Neural progenitor cell (in vitro differentiated cells): Measurements from ENCODE around the gene METTL21C. TPM values are rescaled to one million over a fixed set of nuclear protein-coding genes. Genes with fewer than 3 reads are reported as not detected.

ENCODE experiments used
- DNase-seq: peaks from one replicate; pipeline ENCODE4 v3.0.0-alpha.2; 2016; ENCODE audit warnings: low spot score
- H2AFZ ChIP-seq: fragments of 200-600 bp; sonication (generic); replicated peaks from 2 replicates; pipeline ENCODE4 v1.6.1; 2016; ENCODE audit warnings: antibody characterized with exemption
- H3F3A ChIP-seq: fragments of 200-600 bp; sonication (generic); 2 replicates; pipeline ENCODE4 v1.6.1; 2016; ENCODE audit warnings: antibody characterized with exemption, low read depth
- H3K27ac ChIP-seq: fragments of 200-600 bp; sonication (generic); 2 replicates; pipeline ENCODE4 v1.5.1; 2016; ENCODE audit warnings: mild to moderate bottlenecking
- H3K27me3 ChIP-seq: fragments of 200-600 bp; sonication (generic); 2 replicates; pipeline ENCODE4 v1.6.1; 2016; ENCODE audit warnings: mild to moderate bottlenecking, moderate library complexity
- H3K36me3 ChIP-seq: fragments of 200-600 bp; sonication (generic); 2 replicates; pipeline ENCODE4 v1.5.1; 2016
- H3K4me1 ChIP-seq: fragments of 200-600 bp; sonication (generic); 2 replicates; pipeline ENCODE4 v1.6.1; 2016; ENCODE audit warnings: mixed run types
- H3K4me2 ChIP-seq: fragments of 200-600 bp; sonication (generic); 2 replicates; pipeline ENCODE4 v1.6.1; 2016
- H3K4me3 ChIP-seq: fragments of 200-600 bp; sonication (generic); 2 replicates; pipeline ENCODE4 v1.5.1; 2016
- H3K79me2 ChIP-seq: fragments of 200-600 bp; sonication (generic); 2 replicates; pipeline ENCODE4 v1.6.1; 2016; ENCODE audit warnings: low read depth
- H3K9ac ChIP-seq: fragments of 200-600 bp; sonication (generic); 2 replicates; pipeline ENCODE4 v1.6.1; 2016
- H3K9me3 ChIP-seq: fragments of 200-600 bp; sonication (generic); 2 replicates; pipeline ENCODE4 v1.5.1; 2016; ENCODE audit warnings: low read depth
- H4K20me1 ChIP-seq: fragments of 200-600 bp; sonication (generic); 2 replicates; pipeline ENCODE4 v1.6.1; 2016; ENCODE audit warnings: low read depth
- H3K27ac Mint-ChIP-seq: 3 replicates; pipeline ENCODE4 v1.8.0; 2021; ENCODE audit warnings: mixed read lengths
- H3K27me3 Mint-ChIP-seq: 2 replicates; pipeline ENCODE4 v1.8.0; 2022; ENCODE audit warnings: low read depth, mild to moderate bottlenecking, inconsistent platforms, moderate library complexity, mixed read lengths; ENCODE audit not compliant: insufficient read depth
- H3K36me3 Mint-ChIP-seq: 3 replicates; pipeline ENCODE4 v1.8.0; 2021; ENCODE audit warnings: mixed read lengths
- H3K4me1 Mint-ChIP-seq: 3 replicates; pipeline ENCODE4 v1.8.0; 2021; ENCODE audit warnings: mixed read lengths
- H3K4me3 Mint-ChIP-seq: 3 replicates; pipeline ENCODE4 v1.8.0; 2021; ENCODE audit warnings: mild to moderate bottlenecking, moderate library complexity, mixed read lengths
- H3K9me3 Mint-ChIP-seq: 3 replicates; pipeline ENCODE4 v1.8.0; 2020; ENCODE audit warnings: mixed read lengths
- CTCF ChIP-seq: fragments of 200-600 bp; sonication (generic); IDR thresholded peaks from 2 replicates; pipeline ENCODE4 v1.5.1; 2017; ENCODE audit warnings: antibody characterized with exemption, mild to moderate bottlenecking
- EZH2 ChIP-seq: fragments of 200-600 bp; sonication (generic); IDR thresholded peaks from 2 replicates; pipeline ENCODE4 v1.6.1; 2017; ENCODE audit warnings: antibody characterized with exemption, mild to moderate bottlenecking, moderate library complexity
- EZH2phosphoT487 ChIP-seq: fragments of 200-600 bp; sonication (generic); IDR thresholded peaks from 2 replicates; pipeline ENCODE4 v1.6.1; 2017; ENCODE audit warnings: antibody characterized with exemption
- total RNA-seq: library from RNA; depleted of rRNA; stranded (reverse); fragments of >200 nt; gene quantifications from 2 replicates; pipeline ENCODE4 v1.2.3, GENCODE V29; 2015; ENCODE audit warnings: low replicate concordance

METTL21C gene
- total RNA-seq, 1 donor from 2014 or later: not detected

GRCh38 chr13:102709536-102709935 lies 14.7 kb upstream of the METTL21C start:
- Mint-ChIP-seq H3K4me1 (no peaks in the 10 kb centered on the region), H3K4me3 (no peak overlapping the region), H3K27ac (no peak overlapping the region), H3K9me3 (no peaks in the 10 kb centered on the region), H3K27me3 (peaks cover 2% of the 10 kb centered on the region), H3K36me3 (no peaks in the 10 kb centered on the region)
- H3K36me3 ChIP-seq: no peaks in the 10 kb centered on the region
- no peaks in the 10 kb centered on the region for H3F3A ChIP-seq
- no peak for TF ChIP-seq CTCF
- no peak for TF ChIP-seq EZH2
- no peak for TF ChIP-seq EZH2phosphoT487
- H3K27me3 ChIP-seq: no peaks in the 10 kb centered on the region
- H3K4me1 ChIP-seq: no peaks in the 10 kb centered on the region
- H3K27ac ChIP-seq: no peak overlapping the region
- H3K4me3 ChIP-seq: no peak overlapping the region
- H2AFZ ChIP-seq: no peak overlapping the region
- H3K9ac ChIP-seq: no peak overlapping the region
- H3K79me2 ChIP-seq: no peaks in the 10 kb centered on the region
- H4K20me1 ChIP-seq: no peaks in the 10 kb centered on the region
- DNase-seq: no peak
- H3K4me2 ChIP-seq: no peak overlapping the region
- H3K9me3 ChIP-seq: no peaks in the 10 kb centered on the region

GRCh38 chr13:102708991-102709390 lies 14.1 kb upstream of the METTL21C start:
- H3K27ac ChIP-seq: no peak overlapping the region
- H3K4me2 ChIP-seq: no peak overlapping the region
- TF ChIP-seq EZH2: no peak
- no peak for TF ChIP-seq CTCF
- TF ChIP-seq EZH2phosphoT487: no peak
- H3K79me2 ChIP-seq: no peaks in the 10 kb centered on the region
- H3K4me3 ChIP-seq: no peak overlapping the region
- no peaks in the 10 kb centered on the region for H3F3A ChIP-seq
- H3K9ac ChIP-seq: no peak overlapping the region
- H4K20me1 ChIP-seq: no peaks in the 10 kb centered on the region
- no peak overlapping the region for H3K4me3 Mint-ChIP-seq
- H3K27me3 Mint-ChIP-seq: peaks cover 2% of the 10 kb centered on the region
- no peak for DNase-seq
- peaks cover 3% of the 10 kb centered on the region for H3K4me1 Mint-ChIP-seq
- H3K36me3 Mint-ChIP-seq: no peaks in the 10 kb centered on the region
- no peaks in the 10 kb centered on the region for H3K9me3 Mint-ChIP-seq
- no peaks in the 10 kb centered on the region for H3K9me3 ChIP-seq
- H3K27ac Mint-ChIP-seq: no peak overlapping the region
- no peaks in the 10 kb centered on the region for H3K36me3 ChIP-seq
- H2AFZ ChIP-seq: no peak overlapping the region
- no peaks in the 10 kb centered on the region for H3K27me3 ChIP-seq
- no peaks in the 10 kb centered on the region for H3K4me1 ChIP-seq

- Mint-ChIP-seq H3K9me3 (no peaks in the 10 kb centered on the region), H3K27ac (no peak overlapping the region)
- no peak overlapping the region for H3K4me2 ChIP-seq
Observed at GRCh38 chr13:102708211-102708610, 13.4 kb upstream of the METTL21C start.

More at GRCh38 chr13:102708211-102708610, 13.4 kb upstream of the METTL21C start:
- H3K4me3 Mint-ChIP-seq: no peak overlapping the region
- no peaks in the 10 kb centered on the region for H3K9me3 ChIP-seq
- no peaks in the 10 kb centered on the region for H3K4me1 ChIP-seq
- no peaks in the 10 kb centered on the region for H3K36me3 ChIP-seq
- no peaks in the 10 kb centered on the region for H4K20me1 ChIP-seq
- no peak overlapping the region for H3K27ac ChIP-seq
- DNase-seq: no peak
- H2AFZ ChIP-seq: no peak overlapping the region
- no peaks in the 10 kb centered on the region for H3K36me3 Mint-ChIP-seq
- no peaks in the 10 kb centered on the region for H3K79me2 ChIP-seq
- H3K27me3 ChIP-seq: no peaks in the 10 kb centered on the region
- H3K4me1 Mint-ChIP-seq: peaks cover 11% of the 10 kb centered on the region
- no peak overlapping the region for H3K4me3 ChIP-seq
- TF ChIP-seq EZH2phosphoT487 (no peak), EZH2 (no peak), CTCF (no peak)
- H3K9ac ChIP-seq: no peak overlapping the region
- H3F3A ChIP-seq: no peaks in the 10 kb centered on the region
- H3K27me3 Mint-ChIP-seq: peaks cover 2% of the 10 kb centered on the region
